ENCODE results near the gene EXOG.

DNA sequence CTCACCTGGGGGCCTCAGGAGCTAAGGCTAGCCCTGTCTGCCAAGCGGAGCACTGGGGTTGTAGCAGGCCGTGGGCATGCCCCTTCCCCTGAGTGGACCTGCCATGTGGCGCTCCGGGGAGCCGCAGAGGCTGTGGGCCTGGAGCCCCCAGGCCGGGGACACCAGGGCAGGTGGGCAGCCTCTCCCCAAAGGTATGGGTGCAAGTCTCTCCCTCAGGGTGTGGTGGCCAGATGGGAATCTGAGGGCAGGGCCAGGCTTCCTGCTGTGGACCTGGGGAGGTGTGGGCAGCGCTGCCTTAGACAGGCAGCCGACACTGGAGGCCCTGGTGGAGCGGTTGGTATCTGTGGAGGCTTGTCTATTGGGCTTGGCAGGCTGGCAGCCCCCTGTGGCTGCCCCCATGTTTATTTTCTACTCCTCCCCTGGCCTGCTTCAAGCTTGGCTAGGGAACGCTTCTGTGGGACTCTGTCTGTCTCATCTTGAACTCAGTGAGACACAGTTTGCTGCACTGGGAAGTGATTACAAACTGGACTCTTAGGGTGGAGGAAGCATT lies 36.6 kb upstream of the EXOG start:
- no peak for TF ChIP-seq POLR2A (IDR thresholded peaks at IDR 0.05)
- TF ChIP-seq CTCF (IDR thresholded peaks at IDR 0.05) = no peak
